Measurements from ENCODE around the gene TRAPPC3.

DNA sequence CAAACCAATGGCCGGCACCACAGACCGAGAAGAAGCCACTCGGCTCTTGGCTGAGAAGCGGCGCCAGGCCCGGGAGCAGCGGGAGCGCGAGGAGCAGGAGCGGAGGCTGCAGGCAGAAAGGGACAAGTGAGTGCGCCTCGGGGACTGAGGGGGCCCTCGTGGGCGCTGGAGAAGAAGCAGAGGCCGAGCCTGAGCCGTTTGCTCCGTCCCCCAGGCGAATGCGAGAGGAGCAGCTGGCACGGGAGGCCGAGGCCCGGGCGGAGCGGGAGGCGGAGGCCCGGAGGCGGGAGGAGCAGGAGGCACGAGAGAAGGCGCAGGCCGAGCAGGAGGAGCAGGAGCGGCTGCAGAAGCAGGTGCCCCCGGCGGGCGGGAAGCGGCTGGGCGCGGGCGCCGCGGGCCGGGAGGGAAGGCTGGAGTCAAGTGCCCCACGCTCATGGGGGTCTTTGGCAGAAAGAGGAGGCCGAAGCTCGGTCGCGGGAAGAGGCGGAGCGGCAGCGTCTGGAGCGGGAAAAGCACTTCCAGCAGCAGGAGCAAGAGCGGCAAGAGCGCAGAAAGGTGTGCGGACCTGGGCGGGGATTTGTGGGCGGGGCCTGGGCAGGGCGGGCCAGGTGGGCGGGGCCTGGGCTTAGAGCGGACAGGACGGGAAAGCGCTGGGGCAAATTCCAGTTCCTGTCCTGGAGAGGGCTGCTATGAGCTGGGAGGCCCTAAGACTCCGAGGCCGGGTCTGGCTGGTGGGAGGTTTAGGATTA is 29.4 kb upstream of the TRAPPC3 start:
- TF ChIP-seq CTCF (tag by site-specific recombination; IDR thresholded peaks at IDR 0.05) (no peak), ZNF274 (IDR thresholded peaks at IDR 0.05; ENCODE audit: low read length) (no peak), ZNF274 (tag by site-specific recombination; IDR thresholded peaks at IDR 0.05; ENCODE audit: borderline replicate concordance) (no peak), ZNF175 (tag by site-specific recombination; IDR thresholded peaks at IDR 0.05) (no peak), ZNF280C (tag by site-specific recombination; IDR thresholded peaks at IDR 0.05) (no peak), PRDM1 (tag by site-specific recombination; IDR thresholded peaks at IDR 0.05) (no peak), ZNF341 (tag by site-specific recombination; IDR thresholded peaks at IDR 0.05; ENCODE audit: low read depth) (no peak)
